Activated CD4-positive, alpha-beta T cell treated with anti-CD3 and anti-CD28 coated beads for 48 hours (primary cell): ENCODE data around the gene GSS.

ENCODE experiments used
- DNase-seq: peaks from one replicate; pipeline ENCODE4 v3.0.0-alpha.2; 2020

The GSS gene

GRCh38 chr20:34955231-34956040, at the start of gene GSS, which contains the start of gene MYH7B:
Gene GSS, minus strand, starts transcription at chr20:34955806. Its CDS starts 3,954 bp downstream, at chr20:34951852.
Gene MYH7B, plus strand, starts transcription at chr20:34955868. Its CDS starts 22,138 bp downstream, at chr20:34978006.
- DNase-seq, result peak; percentile 99

- no peak for DNase-seq
Observed at GRCh38 chr20:35004749-35005462, 49.3 kb upstream of the GSS start.

- DNase-seq, result no peak
Observed at GRCh38 chr20:35004051-35004725, 48.6 kb upstream of the GSS start.

GRCh38 chr20:35003211-35004031, 47.8 kb upstream of the GSS start:
- DNase-seq, result no peak

GRCh38 chr20:35002426-35003210, 47.0 kb upstream of the GSS start:
- no peak for DNase-seq

- peak; percentile 15 for DNase-seq
Observed at GRCh38 chr20:35001596-35002362, 46.2 kb upstream of the GSS start.

GRCh38 chr20:35000922-35001595, 45.5 kb upstream of the GSS start:
- DNase-seq, result no peak

- DNase-seq, result no peak
Observed at GRCh38 chr20:35000311-35000921, 44.8 kb upstream of the GSS start.

GRCh38 chr20:34999782-35000181, 44.2 kb upstream of the GSS start:
- no peak for DNase-seq

GRCh38 chr20:34999021-34999451, 43.4 kb upstream of the GSS start:
- no peak for DNase-seq

- no peak for DNase-seq
Observed at GRCh38 chr20:34998331-34998950, 42.8 kb upstream of the GSS start.

- no peak for DNase-seq
Observed at GRCh38 chr20:34997774-34998173, 42.2 kb upstream of the GSS start.

GRCh38 chr20:34997131-34997561, 41.5 kb upstream of the GSS start:
- no peak for DNase-seq

- DNase-seq, result no peak
Observed at GRCh38 chr20:34996243-34997028, 40.8 kb upstream of the GSS start.

- DNase-seq, result no peak
Observed at GRCh38 chr20:34995696-34996095, 40.1 kb upstream of the GSS start.

GRCh38 chr20:34995192-34995591, 39.6 kb upstream of the GSS start:
- no peak for DNase-seq

GRCh38 chr20:34994509-34995131, 39.0 kb upstream of the GSS start:
- no peak for DNase-seq

- DNase-seq, result no peak
Observed at GRCh38 chr20:34993941-34994508, 38.4 kb upstream of the GSS start.
